Spleen (tissue), 7 donors: Measurements from ENCODE around the gene FGA.

Experiments used
- POLR2A ChIP-seq, 3 donors: fragments of 450-650 bp; IDR thresholded peaks; one replicate each; pipeline ENCODE4 v1.5.1; 2017; ENCODE audit warnings: antibody characterized with exemption in 3 of 3, mild to moderate bottlenecking in 1 of 3
- POLR2AphosphoS5 ChIP-seq, 3 donors: sonication (generic); formaldehyde crosslinking; IDR thresholded peaks; one replicate each; pipeline ENCODE4 v1.5.1; 2017; ENCODE audit warnings: antibody characterized with exemption in 3 of 3
- TF ChIP-seq, protein P1 (sequence below), 11 experiments: fragments of 200-600 bp in 7 of 11; fragments of 450-650 bp in 4 of 11; sonication (generic) in 4 of 11; IDR thresholded peaks in 8 of 11; conservative IDR thresholded peaks in 3 of 11; 1 replicate in 7 of 11; 2 replicates in 4 of 11; pipeline versions ENCODE4 v1.4.0 to v1.8.0; 2016 to 2021; ENCODE audit warnings: antibody characterized with exemption in 11 of 11, inconsistent platforms in 4 of 11, mild to moderate bottlenecking in 1 of 11
- donor health status: DM: no; HTN: no; CAD: no; lungs with moderate emphysema.
- donor health status: DM: no; HTN: no; CAD: no.
- donor health status: DM: no; HTN: no; CAD: no.

DNA sequence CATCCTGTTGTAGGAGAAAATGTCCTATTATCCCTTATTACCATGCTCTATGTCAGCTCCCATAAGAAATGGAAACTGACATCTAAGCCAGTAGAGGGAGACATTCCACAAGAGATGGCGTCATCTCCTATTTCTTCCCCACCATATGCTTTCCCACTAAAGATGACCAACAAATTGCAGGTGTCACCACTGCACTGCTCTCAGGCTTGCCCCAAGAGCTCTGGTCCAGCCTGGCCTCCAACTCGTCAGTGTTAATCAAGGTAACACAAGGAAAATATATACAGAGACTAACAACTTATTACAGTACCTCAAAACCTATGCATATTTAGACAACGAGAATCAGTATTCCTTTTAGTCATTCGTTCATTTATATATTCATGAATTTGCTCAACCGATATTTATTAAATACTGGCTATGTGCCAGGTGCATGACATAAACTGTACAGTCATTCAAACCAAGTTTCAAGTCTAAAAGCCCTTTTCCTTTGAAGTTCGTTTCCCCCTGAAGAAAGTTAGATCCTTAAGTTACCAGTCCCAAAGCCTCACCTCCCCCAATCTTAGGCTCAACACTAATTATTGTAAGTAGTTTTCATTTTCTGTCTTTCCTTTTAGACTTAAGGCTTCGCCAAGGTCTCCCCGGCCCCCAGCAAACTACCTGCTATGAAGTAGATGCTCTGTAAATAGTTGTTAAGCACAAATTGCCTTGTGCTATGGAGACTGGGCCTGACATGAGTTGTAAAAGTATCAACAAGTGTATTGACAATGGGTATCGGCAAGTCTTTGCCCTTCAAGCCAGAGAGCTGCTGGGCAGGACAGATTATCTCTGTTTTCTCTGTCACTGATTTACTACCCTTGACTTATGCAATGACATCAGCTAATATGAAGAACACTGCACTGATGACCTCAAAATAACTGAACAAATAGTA is 30.8 kb downstream of the FGA start:
- TF ChIP-seq, protein P1, sequence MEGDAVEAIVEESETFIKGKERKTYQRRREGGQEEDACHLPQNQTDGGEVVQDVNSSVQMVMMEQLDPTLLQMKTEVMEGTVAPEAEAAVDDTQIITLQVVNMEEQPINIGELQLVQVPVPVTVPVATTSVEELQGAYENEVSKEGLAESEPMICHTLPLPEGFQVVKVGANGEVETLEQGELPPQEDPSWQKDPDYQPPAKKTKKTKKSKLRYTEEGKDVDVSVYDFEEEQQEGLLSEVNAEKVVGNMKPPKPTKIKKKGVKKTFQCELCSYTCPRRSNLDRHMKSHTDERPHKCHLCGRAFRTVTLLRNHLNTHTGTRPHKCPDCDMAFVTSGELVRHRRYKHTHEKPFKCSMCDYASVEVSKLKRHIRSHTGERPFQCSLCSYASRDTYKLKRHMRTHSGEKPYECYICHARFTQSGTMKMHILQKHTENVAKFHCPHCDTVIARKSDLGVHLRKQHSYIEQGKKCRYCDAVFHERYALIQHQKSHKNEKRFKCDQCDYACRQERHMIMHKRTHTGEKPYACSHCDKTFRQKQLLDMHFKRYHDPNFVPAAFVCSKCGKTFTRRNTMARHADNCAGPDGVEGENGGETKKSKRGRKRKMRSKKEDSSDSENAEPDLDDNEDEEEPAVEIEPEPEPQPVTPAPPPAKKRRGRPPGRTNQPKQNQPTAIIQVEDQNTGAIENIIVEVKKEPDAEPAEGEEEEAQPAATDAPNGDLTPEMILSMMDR (IDR thresholded peaks at IDR 0.05 in 8 of 11, conservative IDR thresholded peaks at IDR 0.05 in 3 of 11), result peak in 8 of 11 experiments; percentile 19 to 55 (median 40)
- TF ChIP-seq POLR2A (IDR thresholded peaks at IDR 0.05) (no peak), POLR2AphosphoS5 (IDR thresholded peaks at IDR 0.05) (no peak)
